HL-60/S4 treated with retinoic acid at 250 ng/mL for 4 days and 3 days (cell line): Measurements from ENCODE around the gene METTL23.
"Not testable (repeated sequence)": the region's sequence is repeated elsewhere in the genome, so short reads cannot be mapped to it uniquely, and the experiment has no call there.

Experiments used
- in situ Hi-C: fragments of 300-500 bp; cut with MboI; formaldehyde crosslinking; loops from 2 replicates; pipeline ENCODE4 v1.7.0; 2022; ENCODE audit warnings: low sequenced_read_pairs

The METTL23 gene

GRCh38 chr17:76734080-76734840 lies 7.6 kb downstream of the METTL23 start:
- in situ Hi-C loops, result no loop called here

- in situ Hi-C loops, result no loop called here
These were observed 8.4 kb downstream of the METTL23 start for GRCh38 chr17:76735006-76735405.

GRCh38 chr17:76735586-76736348 lies 9.1 kb downstream of the METTL23 start:
- in situ Hi-C loops, result no loop called here

GRCh38 chr17:76736349-76737081 lies 9.9 kb downstream of the METTL23 start:
- in situ Hi-C loops, result no loop called here

- in situ Hi-C loops, result no loop called here
These were observed 10.5 kb downstream of the METTL23 start, which contains the start of gene SRSF2 for GRCh38 chr17:76737082-76737675. Gene SRSF2, minus strand, starts transcription at chr17:76737331. Its CDS starts 171 bp downstream, at chr17:76737160.

GRCh38 chr17:76737676-76738467 lies 11.2 kb downstream of the METTL23 start, which contains the start of gene MFSD11:
Gene MFSD11, plus strand, starts transcription at chr17:76738119. Its CDS starts 234 bp downstream, at chr17:76738353.
- in situ Hi-C loops, result no loop called here

GRCh38 chr17:76738468-76738850 lies 11.8 kb downstream of the METTL23 start:
- in situ Hi-C loops, result no loop called here

GRCh38 chr17:76739568-76740115 lies 13.0 kb downstream of the METTL23 start:
- in situ Hi-C loops, result not testable (repeated sequence)

- in situ Hi-C loops, result no loop called here
These were observed 13.9 kb downstream of the METTL23 start for GRCh38 chr17:76740329-76741118.

GRCh38 chr17:76742958-76743357 lies 16.3 kb downstream of the METTL23 start:
- in situ Hi-C loops, result no loop called here

- in situ Hi-C loops, result no loop called here
These were observed 18.1 kb downstream of the METTL23 start for GRCh38 chr17:76744747-76745146.

GRCh38 chr17:76745785-76746184 lies 19.1 kb downstream of the METTL23 start:
- in situ Hi-C loops, result not testable (repeated sequence)

- in situ Hi-C loops, result no loop called here
These were observed 21.2 kb downstream of the METTL23 start for GRCh38 chr17:76747716-76748363.

GRCh38 chr17:76748657-76749056 lies 22.0 kb downstream of the METTL23 start:
- in situ Hi-C loops, result no loop called here

GRCh38 chr17:76751416-76751993 lies 24.9 kb downstream of the METTL23 start:
- in situ Hi-C loops, result no loop called here

- in situ Hi-C loops, result no loop called here
These were observed 25.4 kb downstream of the METTL23 start for GRCh38 chr17:76752006-76752405.

- in situ Hi-C loops, result no loop called here
These were observed 26.7 kb downstream of the METTL23 start for GRCh38 chr17:76753061-76753961.
